BJ (cell line): ENCODE results near the gene MYADM. TPM values are rescaled to one million over a fixed set of nuclear protein-coding genes. Genes with fewer than 3 reads are reported as not detected.

Experiments used
- CTCF ChIA-PET: fragments of 350-600 bp; formaldehyde crosslinking; extraction: SDS; loops from one replicate; lab custom pipeline; 2021; ENCODE audit warnings: antibody characterized with exemption, inconsistent platforms; lab: Yijun Ruan, JAX
- POLR2A ChIA-PET: fragments of 300-600 bp; sonication (Branson Sonifier 250); formaldehyde crosslinking; extraction: SDS; loops from one replicate; lab custom pipeline; 2021; ENCODE audit warnings: antibody characterized with exemption; lab: Charles Lee
- DNase-seq: peaks from one replicate; pipeline ENCODE4 v3.0.0-alpha.2; 2011; ENCODE audit warnings: low read depth
- H3K27me3 ChIP-seq: 2 replicates; pipeline ENCODE4 v1.6.0; 2011; ENCODE audit warnings: low read length; ENCODE audit not compliant: control insufficient read depth, insufficient read depth
- H3K36me3 ChIP-seq: 2 replicates; pipeline ENCODE4 v1.5.1; 2011; ENCODE audit warnings: low read length; ENCODE audit not compliant: control insufficient read depth, insufficient read depth
- H3K4me3 ChIP-seq: 2 replicates; pipeline ENCODE4 v1.5.1; 2011; ENCODE audit warnings: low read depth, mild to moderate bottlenecking, control low read depth, low read length
- CTCF ChIP-seq: IDR thresholded peaks from 2 replicates; pipeline ENCODE4 v1.5.1; 2011; ENCODE audit warnings: low read depth, mild to moderate bottlenecking, control low read depth, inconsistent platforms, low read length, moderate library complexity; ENCODE audit not compliant: insufficient read depth
- polyA plus RNA-seq: library from polyadenylated mRNA; depleted of rRNA; stranded (reverse); fragments of >200 nt; gene quantifications from 2 replicates; pipeline ENCODE4 v1.2.3, GENCODE V29; 2011

MYADM gene
- polyA plus RNA-seq, 1 experiment, result 134 TPM

DNA sequence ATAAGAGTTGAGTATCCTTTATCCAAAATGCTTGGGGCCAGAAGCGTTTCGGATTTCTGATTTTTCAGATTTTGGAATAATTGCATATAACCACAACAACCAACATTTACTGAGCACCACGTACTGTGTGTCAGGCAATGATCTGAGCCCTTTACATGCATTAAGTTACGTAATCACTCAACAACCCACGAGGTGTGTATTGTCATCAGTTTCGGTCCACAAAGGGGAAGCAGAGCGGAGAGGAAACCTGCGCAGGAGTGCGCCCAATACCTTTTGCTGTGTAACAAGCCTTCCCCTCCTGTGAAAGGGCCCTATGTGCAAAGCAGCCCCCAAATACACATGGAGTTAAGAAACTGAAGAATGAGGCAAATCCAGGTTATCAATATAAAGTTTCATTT lies 22.8 kb upstream of the MYADM start:
- DNase-seq, result no peak
- H3K27me3 ChIP-seq, result no peaks in the 10 kb centered on the region
- ChIA-PET CTCF (interaction anchor here (0.7 to 1.1 kb wide), 2 partner anchors 9 to 52 kb away, joined by 3 read pairs; no protein-coding TSS in a partner anchor), POLR2A (no interaction called here)
- no peaks in the 10 kb centered on the region for H3K36me3 ChIP-seq
- no peak for TF ChIP-seq CTCF
- no peak overlapping the region for H3K4me3 ChIP-seq

GRCh38 chr19:53847555-53847954 lies 20.1 kb upstream of the MYADM start:
- CTCF ChIA-PET, result interaction anchor here (1.2 to 2.0 kb wide), 4 partner anchors 11 to 183 kb away, joined by 3 to 8 read pairs (median 4); no protein-coding TSS in a partner anchor
- Histone ChIP-seq H3K36me3 (no peaks in the 10 kb centered on the region), H3K27me3 (no peaks in the 10 kb centered on the region), H3K4me3 (no peak overlapping the region)
- DNase-seq, result no peak
- TF ChIP-seq CTCF, result no peak
- POLR2A ChIA-PET, result no interaction called here

DNA sequence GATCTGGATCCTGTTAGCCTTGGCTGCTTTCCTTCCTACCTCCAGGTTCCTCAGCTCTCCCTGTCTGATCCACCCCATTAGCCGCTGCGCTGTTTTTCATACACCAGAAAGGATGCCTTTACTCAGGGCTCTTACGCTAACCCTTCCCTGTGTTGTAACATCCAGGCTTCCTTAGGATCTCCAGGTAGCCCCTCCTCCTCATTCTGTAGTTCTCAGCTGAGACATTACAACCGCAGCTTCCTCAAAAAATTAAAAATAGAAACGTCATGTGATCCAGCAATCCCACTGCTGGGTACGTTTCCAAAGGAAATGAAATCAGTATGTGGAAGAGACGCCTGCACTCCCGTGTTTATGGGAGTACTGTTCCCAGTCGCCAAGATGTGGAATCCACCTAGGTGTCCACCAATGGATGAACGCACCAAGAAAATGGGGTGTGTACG lies 18.4 kb upstream of the MYADM start:
- no peak for TF ChIP-seq CTCF
- CTCF ChIA-PET, result interaction anchor here (1.0 to 2.2 kb wide), 6 partner anchors 24 to 181 kb away, joined by 3 to 7 read pairs (median 4); partner anchors contain the start of gene PRKCG
- peak; percentile 74 for DNase-seq
- no peaks in the 10 kb centered on the region for H3K27me3 ChIP-seq
- no peak overlapping the region for H3K4me3 ChIP-seq
- POLR2A ChIA-PET, result no interaction called here
- no peaks in the 10 kb centered on the region for H3K36me3 ChIP-seq

DNA sequence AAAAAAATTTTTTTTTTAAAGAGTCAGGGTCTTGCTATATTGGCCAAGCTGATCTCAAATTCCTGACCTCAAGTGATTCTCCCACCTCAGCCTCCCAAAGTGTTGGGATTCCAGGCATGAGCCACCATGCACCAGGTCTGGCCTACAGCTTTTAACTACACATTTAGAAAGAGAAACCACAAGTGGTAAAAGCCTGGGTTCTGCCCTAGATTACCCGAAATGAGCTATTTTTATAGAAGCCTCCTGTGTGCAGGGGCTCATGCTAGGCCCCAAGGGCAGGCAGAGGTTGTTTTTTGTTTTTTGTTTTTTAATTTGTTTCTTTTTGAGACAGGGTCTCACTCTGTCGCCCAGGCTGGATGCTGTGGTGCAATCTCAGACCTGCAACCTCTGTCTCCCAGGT lies 14.0 kb upstream of the MYADM start:
- CTCF ChIA-PET, result interaction anchor here (0.8 to 1.8 kb wide), 5 partner anchors 8 to 170 kb away, joined by 3 to 9 read pairs (median 3); partner anchors contain the start of gene MYADM
- no peaks in the 10 kb centered on the region for H3K27me3 ChIP-seq
- H3K4me3 ChIP-seq, result no peak overlapping the region
- TF ChIP-seq CTCF, result no peak
- POLR2A ChIA-PET, result interaction anchor here (0.6 kb wide), 1 partner anchor 337 kb away, joined by 4 read pairs; no protein-coding TSS in a partner anchor
- no peaks in the 10 kb centered on the region for H3K36me3 ChIP-seq
- no peak for DNase-seq

DNA sequence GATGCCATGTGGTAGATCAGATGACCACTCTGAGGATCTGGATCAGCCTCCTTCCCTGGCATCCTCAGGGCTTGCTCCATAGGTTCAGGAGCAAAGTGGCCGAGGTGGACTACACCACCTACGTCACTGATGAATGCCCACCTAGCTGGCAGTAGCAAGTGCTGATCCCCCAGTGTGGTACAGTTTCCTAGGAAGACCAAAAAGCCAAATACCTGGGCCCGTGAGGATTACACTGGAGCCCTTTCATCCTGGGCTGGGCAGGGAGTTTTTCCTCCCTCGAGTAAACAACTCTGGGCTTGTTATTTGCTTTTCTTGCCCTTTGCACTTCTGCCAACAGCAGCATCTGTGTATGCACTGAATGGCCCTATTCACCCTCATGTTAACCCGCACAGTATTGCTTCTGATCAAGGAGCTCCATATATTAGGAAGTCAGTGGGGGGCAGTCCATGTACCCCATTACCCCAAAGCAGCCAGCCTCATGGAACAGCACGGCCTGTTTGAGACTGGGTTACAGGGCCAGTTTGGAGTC lies 3.3 kb upstream of the MYADM start:
- H3K27me3 ChIP-seq, result no peaks in the 10 kb centered on the region
- no peak for DNase-seq
- H3K36me3 ChIP-seq, result no peaks in the 10 kb centered on the region
- POLR2A ChIA-PET, result no interaction called here
- CTCF ChIA-PET, result interaction anchor here (1.2 kb wide), 1 partner anchor 12 kb away, joined by 6 read pairs; no protein-coding TSS in a partner anchor
- no peak for TF ChIP-seq CTCF
- H3K4me3 ChIP-seq, result no peak overlapping the region
